Loucy (cell line): ENCODE data around the gene ICE1.

Experiments
- H2AFZ ChIP-seq: fragments of 200-600 bp; sonication (generic); 2 replicates; pipeline ENCODE4 v1.6.0; 2016; ENCODE audit warnings: antibody characterized with exemption, mild to moderate bottlenecking, low read length, moderate library complexity
- H3F3A ChIP-seq: fragments of 200-600 bp; 2 replicates; pipeline ENCODE4 v1.6.0; 2016; ENCODE audit warnings: antibody characterized with exemption, low read depth, mild to moderate bottlenecking
- H3K27me3 ChIP-seq: fragments of 200-600 bp; sonication (generic); 2 replicates; pipeline ENCODE4 v1.6.1; 2014; ENCODE audit warnings: low read length, mild to moderate bottlenecking; ENCODE audit not compliant: insufficient read depth, poor library complexity, severe bottlenecking
- H3K36me3 ChIP-seq: fragments of 200-600 bp; sonication (generic); 2 replicates; pipeline ENCODE4 v1.6.1; 2016; ENCODE audit warnings: low read length; ENCODE audit not compliant: insufficient read depth
- H3K4me1 ChIP-seq: fragments of 200-600 bp; sonication (generic); 2 replicates; pipeline ENCODE4 v1.5.1; 2014; ENCODE audit warnings: low read length, mild to moderate bottlenecking; ENCODE audit not compliant: insufficient read depth, poor library complexity, severe bottlenecking
- H3K4me2 ChIP-seq: fragments of 200-600 bp; sonication (generic); 2 replicates; pipeline ENCODE4 v1.6.0; 2014; ENCODE audit warnings: antibody characterized with exemption, low read length, low read depth, mild to moderate bottlenecking; ENCODE audit not compliant: poor library complexity, severe bottlenecking
- H3K4me3 ChIP-seq: fragments of 200-600 bp; sonication (generic); 2 replicates; pipeline ENCODE4 v1.5.1; 2014; ENCODE audit warnings: low read length, mild to moderate bottlenecking, mixed read lengths; ENCODE audit not compliant: poor library complexity, severe bottlenecking
- H3K79me2 ChIP-seq: fragments of 200-600 bp; sonication (generic); 2 replicates; pipeline ENCODE4 v1.6.1; 2014; ENCODE audit warnings: low read length; ENCODE audit not compliant: insufficient read depth
- H3K9ac ChIP-seq: fragments of 200-600 bp; sonication (generic); 2 replicates; pipeline ENCODE4 v1.6.0; 2014; ENCODE audit warnings: mild to moderate bottlenecking, low read depth, low read length, moderate library complexity; ENCODE audit not compliant: poor library complexity, severe bottlenecking
- H3K9me2 ChIP-seq: fragments of 200-600 bp; sonication (generic); replicated peaks from 2 replicates; pipeline ENCODE4 v1.6.1; 2016; ENCODE audit warnings: low read depth, low read length, mixed read lengths
- H3K9me3 ChIP-seq: fragments of 200-600 bp; sonication (generic); 2 replicates; pipeline ENCODE4 v1.6.1; 2014; ENCODE audit warnings: mild to moderate bottlenecking, antibody characterized with exemption, low read length, low read depth; ENCODE audit not compliant: insufficient read depth
- H4K20me1 ChIP-seq: fragments of 200-600 bp; sonication (generic); 2 replicates; pipeline ENCODE4 v1.6.0; 2014; ENCODE audit warnings: antibody characterized with exemption, low read length, mild to moderate bottlenecking; ENCODE audit not compliant: insufficient read depth, poor library complexity, severe bottlenecking
- EZH2phosphoT487 ChIP-seq: fragments of 200-600 bp; IDR thresholded peaks from 2 replicates; pipeline ENCODE4 v1.6.1; 2018; ENCODE audit warnings: antibody characterized with exemption, mild to moderate bottlenecking, moderate library complexity, borderline replicate concordance
- TF ChIP-seq, protein P1 (sequence below): fragments of 200-600 bp; sonication (generic); conservative IDR thresholded peaks from 2 replicates; pipeline ENCODE4 v1.5.1; 2014; ENCODE audit warnings: mild to moderate bottlenecking, antibody characterized with exemption, low read length

The ICE1 gene

DNA sequence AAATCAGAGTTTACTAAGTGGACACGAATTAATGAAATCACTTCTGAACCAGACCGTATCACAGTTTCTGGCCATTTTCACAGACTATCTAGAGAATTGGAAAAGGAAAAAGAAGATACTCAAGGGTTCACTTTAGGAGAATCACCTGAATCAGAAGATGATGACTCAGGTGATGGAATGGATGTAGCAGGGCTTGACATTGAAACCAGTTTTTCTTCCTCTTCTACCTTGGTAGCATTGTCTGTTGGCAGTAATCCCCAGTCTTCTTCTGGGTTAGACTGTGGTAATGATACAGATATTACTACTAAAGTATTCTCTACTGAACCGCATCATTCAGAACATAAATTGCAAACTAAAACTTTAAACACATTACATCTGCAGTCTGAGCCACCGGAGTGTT, 38.5 kb downstream of the ICE1 start:
- Histone ChIP-seq H3K27me3 (no peaks in the 10 kb centered on the region), H3K9me3 (no peaks in the 10 kb centered on the region), H3K4me1 (no peaks in the 10 kb centered on the region), H3K9ac (no peak overlapping the region), H3K9me2 (no peaks in the 10 kb centered on the region), H3K79me2 (no peaks in the 10 kb centered on the region), H3K36me3 (peaks cover 76% of the 10 kb centered on the region; the same call in 1 of the 2 replicates), H3F3A (no peaks in the 10 kb centered on the region), H3K4me2 (no peak overlapping the region), H4K20me1 (no peaks in the 10 kb centered on the region), H3K4me3 (no peak overlapping the region), H2AFZ (no peak overlapping the region)
- no peak for TF ChIP-seq EZH2phosphoT487
- TF ChIP-seq, protein P1, sequence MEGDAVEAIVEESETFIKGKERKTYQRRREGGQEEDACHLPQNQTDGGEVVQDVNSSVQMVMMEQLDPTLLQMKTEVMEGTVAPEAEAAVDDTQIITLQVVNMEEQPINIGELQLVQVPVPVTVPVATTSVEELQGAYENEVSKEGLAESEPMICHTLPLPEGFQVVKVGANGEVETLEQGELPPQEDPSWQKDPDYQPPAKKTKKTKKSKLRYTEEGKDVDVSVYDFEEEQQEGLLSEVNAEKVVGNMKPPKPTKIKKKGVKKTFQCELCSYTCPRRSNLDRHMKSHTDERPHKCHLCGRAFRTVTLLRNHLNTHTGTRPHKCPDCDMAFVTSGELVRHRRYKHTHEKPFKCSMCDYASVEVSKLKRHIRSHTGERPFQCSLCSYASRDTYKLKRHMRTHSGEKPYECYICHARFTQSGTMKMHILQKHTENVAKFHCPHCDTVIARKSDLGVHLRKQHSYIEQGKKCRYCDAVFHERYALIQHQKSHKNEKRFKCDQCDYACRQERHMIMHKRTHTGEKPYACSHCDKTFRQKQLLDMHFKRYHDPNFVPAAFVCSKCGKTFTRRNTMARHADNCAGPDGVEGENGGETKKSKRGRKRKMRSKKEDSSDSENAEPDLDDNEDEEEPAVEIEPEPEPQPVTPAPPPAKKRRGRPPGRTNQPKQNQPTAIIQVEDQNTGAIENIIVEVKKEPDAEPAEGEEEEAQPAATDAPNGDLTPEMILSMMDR = no peak

DNA sequence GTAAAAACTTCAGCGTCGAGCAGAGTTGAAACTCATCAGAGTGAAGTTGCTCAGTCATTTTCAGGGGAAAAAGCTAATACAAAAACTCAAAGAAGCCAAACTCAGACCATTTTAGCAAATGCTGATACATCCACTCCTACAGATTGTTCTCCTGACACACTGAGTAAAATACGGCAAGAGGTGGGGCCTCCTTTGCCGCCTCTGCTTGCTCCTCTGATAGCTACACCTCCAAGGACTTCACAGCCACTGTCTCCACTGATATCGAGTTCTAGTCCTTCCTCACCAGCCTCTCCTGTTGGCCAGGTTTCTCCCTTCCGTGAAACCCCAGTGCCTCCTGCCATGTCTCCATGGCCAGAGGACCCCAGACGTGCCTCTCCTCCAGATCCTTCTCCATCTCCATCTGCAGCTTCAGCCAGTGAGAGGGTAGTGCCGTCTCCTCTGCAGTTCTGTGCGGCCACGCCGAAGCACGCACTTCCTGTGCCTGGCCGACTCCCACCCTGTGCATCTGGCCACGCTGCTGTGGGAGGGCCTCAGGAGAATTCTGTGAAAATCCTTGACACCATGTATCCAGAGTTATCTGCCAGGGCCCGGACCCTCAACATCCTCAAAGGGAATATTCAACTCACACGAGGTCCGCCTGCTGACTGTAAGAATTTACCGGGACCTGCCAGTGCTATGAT, 41.7 kb downstream of the ICE1 start:
- Histone ChIP-seq H3K79me2 (no peaks in the 10 kb centered on the region), H3K9me2 (no peaks in the 10 kb centered on the region), H3K4me1 (no peaks in the 10 kb centered on the region), H3K4me2 (no peak overlapping the region), H3K27me3 (no peaks in the 10 kb centered on the region), H4K20me1 (no peaks in the 10 kb centered on the region), H3K36me3 (peaks cover 62% of the 10 kb centered on the region; the same call in 1 of the 2 replicates), H3F3A (no peaks in the 10 kb centered on the region), H3K9me3 (no peaks in the 10 kb centered on the region), H3K4me3 (no peak overlapping the region), H2AFZ (no peak overlapping the region), H3K9ac (no peak overlapping the region)
- TF ChIP-seq EZH2phosphoT487 = no peak
- TF ChIP-seq, protein P1 = no peak

DNA sequence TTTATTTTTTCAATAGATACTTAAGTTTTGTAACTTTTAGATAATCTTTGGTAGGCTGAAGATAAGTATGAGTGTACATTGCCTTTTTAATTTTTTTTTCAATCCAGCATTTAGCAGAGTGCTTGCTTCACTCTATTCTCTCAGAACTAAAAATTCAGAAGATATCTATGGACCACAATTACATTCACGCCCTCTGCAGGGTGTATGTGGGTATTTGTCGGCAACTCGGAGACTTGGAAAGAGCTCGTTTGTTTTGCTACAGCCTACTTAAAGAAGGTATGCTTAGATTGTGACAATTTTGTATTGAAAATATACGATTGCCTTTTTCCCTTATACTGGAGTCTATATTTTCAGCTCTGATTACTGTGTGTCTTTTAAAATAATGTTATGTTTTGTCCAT, 43.8 kb downstream of the ICE1 start:
- no peak overlapping the region for H3K4me3 ChIP-seq
- TF ChIP-seq, protein P1 = no peak
- TF ChIP-seq EZH2phosphoT487 = no peak

More for the DNA sequence above, 43.8 kb downstream of the ICE1 start:
- H3K79me2 ChIP-seq = no peaks in the 10 kb centered on the region
- no peak overlapping the region for H3K9ac ChIP-seq
- H3K9me3 ChIP-seq = no peaks in the 10 kb centered on the region
- no peak overlapping the region for H2AFZ ChIP-seq
- no peaks in the 10 kb centered on the region for H3K9me2 ChIP-seq
- H3K27me3 ChIP-seq = no peaks in the 10 kb centered on the region
- H3K4me2 ChIP-seq = no peak overlapping the region
- H4K20me1 ChIP-seq = no peaks in the 10 kb centered on the region
- H3K4me1 ChIP-seq = no peaks in the 10 kb centered on the region
- H3K36me3 ChIP-seq = peaks cover 42% of the 10 kb centered on the region; the same call in 1 of the 2 replicates
- H3F3A ChIP-seq = no peaks in the 10 kb centered on the region
